GM12878 (cell line): Measurements from ENCODE around the gene RAMACL. TPM values are rescaled to one million over a fixed set of nuclear protein-coding genes. Genes with fewer than 3 reads are reported as not detected.

Experiments used
- ATAC-seq: fragments of 200-7000 bp; cut with Tn5 transposase; 3 replicates; pipeline ENCODE4 v1.9.1; 2020; ENCODE audit warnings: mild to moderate bottlenecking, moderate library complexity
- BruUV-seq: library from RNA; stranded (reverse); fragments of 400-500 nt; replicated peaks from 2 replicates; lab custom pipeline; 2021; lab: Mats Ljungman, UMichigan
- CTCF ChIA-PET: fragments of 300-600 bp; sonication (Branson Sonifier 250); formaldehyde crosslinking; extraction: SDS; loops from one replicate; lab custom pipeline; 2021; ENCODE audit warnings: inconsistent platforms; lab: Yijun Ruan, JAX
- POLR2A ChIA-PET: fragments of 350-600 bp; formaldehyde crosslinking; extraction: SDS; loops from one replicate; lab custom pipeline; 2021; ENCODE audit warnings: inconsistent platforms; lab: Charles Lee
- RAD21 ChIA-PET: fragments of 300-600 bp; sonication (Branson Sonifier 250); formaldehyde crosslinking; loops from one replicate; lab custom pipeline; 2023; ENCODE audit warnings: antibody characterized with exemption; ENCODE audit not compliant: unreplicated experiment; lab: Charles Lee
- SMC1A ChIA-PET: fragments of 300-600 bp; sonication (Branson Sonifier 250); formaldehyde crosslinking; loops from one replicate; lab custom pipeline; 2023; ENCODE audit not compliant: unreplicated experiment, uncharacterized antibody; lab: Charles Lee
- DNase-seq: peaks from one replicate; pipeline ENCODE4 v3.0.0-alpha.2; 2011; ENCODE audit warnings: low read depth, low spot score
- FAIRE-seq: peaks from 3 replicates; lab custom pipeline; 2011; peaks lifted over from hg19 to GRCh38; lab: Jason Lieb, UNC
- H2AFZ ChIP-seq: 2 replicates; pipeline ENCODE4 v1.6.0; 2011; ENCODE audit warnings: low read depth, low read length, control low read depth; ENCODE audit not compliant: control insufficient read depth
- H3K27ac ChIP-seq: 2 replicates; pipeline ENCODE4 v1.5.1; 2011; ENCODE audit warnings: control low read depth; ENCODE audit not compliant: control insufficient read depth, insufficient read depth
- H3K27me3 ChIP-seq, 2 experiments: replicated peaks in 1 of 2; 2 replicates each; pipeline versions ENCODE4 v1.6.0 to v1.6.1; 2011; ENCODE audit warnings: low read length in 1 of 2; ENCODE audit not compliant: control insufficient read depth in 2 of 2, insufficient read depth in 2 of 2
- H3K36me3 ChIP-seq, 2 experiments: 2 replicates each; pipeline ENCODE4 v1.5.1; 2011; ENCODE audit warnings: low read length in 1 of 2; ENCODE audit not compliant: control insufficient read depth in 2 of 2, insufficient read depth in 2 of 2
- H3K4me1 ChIP-seq: 2 replicates; pipeline ENCODE4 v1.6.1; 2011; ENCODE audit warnings: mild to moderate bottlenecking, low read length, moderate library complexity, mixed read lengths; ENCODE audit not compliant: control insufficient read depth, insufficient read depth
- H3K4me2 ChIP-seq: 2 replicates; pipeline ENCODE4 v1.6.0; 2011; ENCODE audit warnings: control low read depth; ENCODE audit not compliant: control insufficient read depth, insufficient read depth
- H3K4me3 ChIP-seq: fragments of 200-600 bp; sonication (generic); 2 replicates; pipeline ENCODE4 v1.5.1; 2016
- H3K79me2 ChIP-seq: 2 replicates; pipeline ENCODE4 v1.6.0; 2011; ENCODE audit warnings: low read length; ENCODE audit not compliant: control insufficient read depth, insufficient read depth
- H3K9ac ChIP-seq: 2 replicates; pipeline ENCODE4 v1.8.0; 2011; ENCODE audit warnings: low read length, control low read depth, mixed read lengths; ENCODE audit not compliant: control insufficient read depth, insufficient read depth
- H3K9me3 ChIP-seq: replicated peaks from 3 replicates; pipeline ENCODE4 v1.5.1; 2011; ENCODE audit warnings: mild to moderate bottlenecking, low read length; ENCODE audit not compliant: control insufficient read depth, insufficient read depth
- H4K20me1 ChIP-seq: 2 replicates; pipeline ENCODE4 v1.6.0; 2011; ENCODE audit not compliant: control insufficient read depth, insufficient read depth
- ASH2L ChIP-seq: fragments of 300-600, 200-600 bp; sonication (generic); IDR thresholded peaks from 2 replicates; pipeline ENCODE4 v1.6.1; 2017; ENCODE audit warnings: low read depth, mild to moderate bottlenecking, borderline replicate concordance
- ATF7 ChIP-seq: fragments of 450-650 bp; IDR thresholded peaks from 2 replicates; pipeline ENCODE4 v1.6.1; 2016; ENCODE audit warnings: low read depth, mild to moderate bottlenecking
- BMI1 ChIP-seq: fragments of 450-650 bp; IDR thresholded peaks from 2 replicates; pipeline ENCODE4 v1.6.1; 2016; ENCODE audit warnings: mild to moderate bottlenecking, moderate library complexity, borderline replicate concordance
- CREB1 ChIP-seq: IDR thresholded peaks from 2 replicates; pipeline ENCODE4 v1.6.1; 2012; ENCODE audit warnings: low read depth, mild to moderate bottlenecking, inconsistent platforms
- EED ChIP-seq: sonication (generic); IDR thresholded peaks from 2 replicates; pipeline ENCODE4 v1.6.1; 2016; ENCODE audit warnings: antibody characterized with exemption, low read depth
- HDAC2 ChIP-seq: fragments of 200-600 bp; sonication (generic); IDR thresholded peaks from 2 replicates; pipeline ENCODE4 v1.6.1; 2017
- MEF2A ChIP-seq: IDR thresholded peaks from 2 replicates; pipeline ENCODE4 v1.6.1; 2011; ENCODE audit warnings: low read depth, mild to moderate bottlenecking, low read length, moderate library complexity; ENCODE audit not compliant: insufficient read depth
- MTA3 ChIP-seq: IDR thresholded peaks from 2 replicates; pipeline ENCODE4 v1.6.1; 2012; ENCODE audit warnings: low read length, inconsistent platforms, borderline replicate concordance
- POLR2AphosphoS5 ChIP-seq: IDR thresholded peaks from 2 replicates; pipeline ENCODE4 v1.6.1; 2011; ENCODE audit warnings: mild to moderate bottlenecking, low read length, inconsistent platforms
- SMARCA5 ChIP-seq: fragments of 450-650 bp; IDR thresholded peaks from 2 replicates; pipeline ENCODE4 v1.6.1; 2017; ENCODE audit warnings: mild to moderate bottlenecking
- SMC3 ChIP-seq: IDR thresholded peaks from 2 replicates; pipeline ENCODE4 v1.6.1; 2011; ENCODE audit warnings: low read length, improper control_type of control experiment, borderline replicate concordance
- TAF1 ChIP-seq: IDR thresholded peaks from 2 replicates; pipeline ENCODE4 v1.6.1; 2011; ENCODE audit warnings: mild to moderate bottlenecking, low read depth, low read length, borderline replicate concordance
- ZBED1 ChIP-seq: IDR thresholded peaks from 2 replicates; pipeline ENCODE4 v1.6.1; 2016; ENCODE audit warnings: borderline replicate concordance
- ZNF24 ChIP-seq: fragments of 450-650 bp; IDR thresholded peaks from 2 replicates; pipeline ENCODE4 v1.6.1; 2017; ENCODE audit warnings: antibody characterized with exemption, mild to moderate bottlenecking
- WGBS: methylation state at CpG from one replicate; pipeline ENCODE4 v1.1.6; 2016; ENCODE audit warnings: low lambda C conversion rate; ENCODE audit not compliant: insufficient replicate concordance, insufficient coverage; ENCODE audit errors: missing lambda C conversion rate; 5-methylcytosine and 5-hydroxymethylcytosine counted together
- in situ Hi-C: fragments of 300-500 bp; cut with MboI; formaldehyde crosslinking; loops from 9 replicates; pipeline ENCODE4 v1.14.3; 2018; ENCODE audit warnings: mixed read lengths
- intact Hi-C: fragments of 100-400 bp; cut with micrococcal nuclease; formaldehyde crosslinking; loops from one replicate; pipeline ENCODE4 v1.14.2; 2022; ENCODE audit not compliant: unreplicated experiment
- polyA plus RNA-seq, 11 experiments: library from polyadenylated mRNA; depleted of rRNA in 4 of 11; unstranded in 6 of 11; stranded (reverse) in 5 of 11; fragments of >200 nt; fragmentation: Nextera tagmentation in 4 of 11; fragmentation: Illumina TruSeq in 1 of 11; extraction: Ambion mirVana in 4 of 11; extraction: Trizol in 1 of 11; gene quantifications; 1 replicate in 1 of 11; 2 replicates in 10 of 11; pipeline versions ENCODE4 v1.2.1 to v1.2.3, GENCODE V29; 2011 to 2016; ENCODE audit warnings: inconsistent platforms in 2 of 11, missing spikeins in 2 of 11, low read depth in 1 of 11
- total RNA-seq, 4 experiments: library from RNA; depleted of rRNA in 3 of 4; stranded (reverse); fragments of >200 nt in 3 of 4; fragmentation: Illumina TruSeq in 1 of 4; extraction: Trizol in 1 of 4; gene quantifications; 2 replicates each; pipeline versions ENCODE4 v1.2.1 to v1.2.3, GENCODE V29; 2013 to 2021
- TF ChIP-seq, protein P1 (sequence below), 3 experiments: IDR thresholded peaks in 2 of 3; conservative IDR thresholded peaks in 1 of 3; 2 replicates each; pipeline ENCODE4 v1.5.1; 2011; ENCODE audit warnings: low read depth in 3 of 3, low read length in 3 of 3, mild to moderate bottlenecking in 3 of 3, control low read depth in 2 of 3, moderate library complexity in 2 of 3, inconsistent platforms in 1 of 3, mixed read lengths in 1 of 3; ENCODE audit not compliant: control insufficient read depth in 2 of 3, insufficient read depth in 1 of 3; ENCODE audit errors: extremely low read depth in 1 of 3
- TF ChIP-seq, protein P2 (sequence below): fragments of 450-650 bp; conservative IDR thresholded peaks from 2 replicates; pipeline ENCODE4 v1.6.1; 2017; ENCODE audit warnings: mild to moderate bottlenecking, moderate library complexity
- TF ChIP-seq, protein P3 (sequence below): fragments of 450-650 bp; IDR thresholded peaks from 2 replicates; pipeline ENCODE4 v1.6.1; 2017; ENCODE audit warnings: mild to moderate bottlenecking

RAMACL gene
- total and polyA plus RNA-seq, 10 of the 15 experiments (the other 5 are each of a cell fraction or from before 2014, with no cell fraction given) = 0.09 to 1.3 (median 0.31) TPM; not detected in 1

DNA sequence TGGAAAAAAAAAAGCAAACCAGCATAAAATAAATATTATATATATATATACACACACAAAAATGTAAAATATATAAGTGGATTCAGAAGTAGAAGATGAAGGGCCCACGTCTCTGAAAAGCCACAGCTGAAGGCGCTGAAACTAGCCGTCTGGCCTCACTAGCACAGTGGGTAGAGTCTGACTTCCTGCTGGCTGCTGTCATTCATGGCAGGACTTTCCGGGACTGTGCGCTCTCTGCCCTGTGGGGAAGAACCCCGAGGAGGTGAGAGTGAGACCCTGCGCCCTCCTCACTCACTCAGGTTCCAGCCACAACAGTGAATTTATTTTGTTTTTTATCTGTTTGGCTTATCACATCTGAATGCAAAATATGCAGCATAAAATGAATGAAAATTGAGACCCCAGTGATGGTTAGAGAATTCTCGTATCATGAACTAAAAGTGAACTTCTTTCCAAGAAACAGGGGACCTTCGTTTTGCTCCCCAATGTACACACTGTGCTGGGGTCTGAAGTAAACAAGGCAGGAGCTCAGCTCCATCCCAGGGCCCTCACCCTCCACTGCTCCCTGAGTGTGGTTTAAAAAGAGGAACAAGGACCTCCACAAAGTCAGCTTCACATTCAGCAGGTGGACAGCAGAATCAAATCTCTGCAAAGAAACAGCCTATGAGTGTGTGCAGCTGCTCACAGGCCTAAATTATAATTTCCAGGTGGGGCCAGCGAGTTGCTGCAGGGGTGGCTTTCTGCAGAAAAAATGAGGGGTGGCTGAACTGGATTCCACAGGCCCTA lies 1.3 kb upstream of the RAMACL start (continued):
- TF ChIP-seq, protein P1, sequence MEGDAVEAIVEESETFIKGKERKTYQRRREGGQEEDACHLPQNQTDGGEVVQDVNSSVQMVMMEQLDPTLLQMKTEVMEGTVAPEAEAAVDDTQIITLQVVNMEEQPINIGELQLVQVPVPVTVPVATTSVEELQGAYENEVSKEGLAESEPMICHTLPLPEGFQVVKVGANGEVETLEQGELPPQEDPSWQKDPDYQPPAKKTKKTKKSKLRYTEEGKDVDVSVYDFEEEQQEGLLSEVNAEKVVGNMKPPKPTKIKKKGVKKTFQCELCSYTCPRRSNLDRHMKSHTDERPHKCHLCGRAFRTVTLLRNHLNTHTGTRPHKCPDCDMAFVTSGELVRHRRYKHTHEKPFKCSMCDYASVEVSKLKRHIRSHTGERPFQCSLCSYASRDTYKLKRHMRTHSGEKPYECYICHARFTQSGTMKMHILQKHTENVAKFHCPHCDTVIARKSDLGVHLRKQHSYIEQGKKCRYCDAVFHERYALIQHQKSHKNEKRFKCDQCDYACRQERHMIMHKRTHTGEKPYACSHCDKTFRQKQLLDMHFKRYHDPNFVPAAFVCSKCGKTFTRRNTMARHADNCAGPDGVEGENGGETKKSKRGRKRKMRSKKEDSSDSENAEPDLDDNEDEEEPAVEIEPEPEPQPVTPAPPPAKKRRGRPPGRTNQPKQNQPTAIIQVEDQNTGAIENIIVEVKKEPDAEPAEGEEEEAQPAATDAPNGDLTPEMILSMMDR (IDR thresholded peaks at IDR 0.05 in 2 of 3, conservative IDR thresholded peaks at IDR 0.05 in 1 of 3; ENCODE audit: control insufficient read depth in 2 of 3, extremely low read depth in 1 of 3, insufficient read depth in 1 of 3, low read depth in 3 of 3, low read length in 3 of 3) = no peak
- no peak for TF ChIP-seq SMC3
- TF ChIP-seq HDAC2 = no peak
- no peak for TF ChIP-seq ASH2L
- TF ChIP-seq MTA3 = no peak
- TF ChIP-seq ZNF24 = no peak
- TF ChIP-seq POLR2AphosphoS5 = no peak
- TF ChIP-seq MEF2A = no peak

DNA sequence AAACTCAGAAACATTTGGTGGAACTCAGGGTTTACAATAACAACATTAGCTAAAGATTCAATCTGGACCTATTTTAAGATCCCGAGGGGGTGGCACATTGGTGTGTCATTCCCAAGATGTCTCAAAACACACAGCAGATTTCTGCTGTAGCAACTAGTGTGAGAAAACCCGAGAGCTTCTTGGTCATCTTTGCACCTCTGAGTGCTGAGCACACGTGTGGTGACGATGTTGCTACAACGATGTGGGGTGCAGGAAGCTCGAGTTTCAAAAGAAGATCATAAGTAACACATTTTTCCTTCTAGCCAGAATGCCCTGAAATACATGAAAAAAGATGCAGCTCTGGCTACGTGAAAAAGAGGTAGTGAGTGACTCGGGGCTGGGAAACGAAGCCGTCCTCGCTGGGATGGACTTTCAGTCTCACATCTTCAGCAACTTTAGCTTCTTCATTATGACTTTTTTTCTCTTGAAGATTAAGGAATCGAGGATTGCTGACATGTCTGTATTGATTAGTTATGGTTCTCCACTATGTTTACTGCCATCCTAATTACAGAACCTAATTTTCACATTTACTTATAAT lies 1.5 kb downstream of the RAMACL start:
- CTCF ChIA-PET = interaction anchor here (1.0 kb wide), 1 partner anchor 18 kb away, joined by 3 read pairs; no protein-coding TSS in a partner anchor
- H3K27me3 ChIP-seq = no peaks in the 10 kb centered on the region
- SMC1A ChIA-PET = interaction anchor here (1.2 kb wide), 1 partner anchor 142 kb away, joined by 4 read pairs; no protein-coding TSS in a partner anchor
- BruUV-seq = no TSS peak
- H3K9ac ChIP-seq = no peak overlapping the region
- in situ Hi-C loops = no loop called here
- RAD21 ChIA-PET = no interaction called here
- POLR2A ChIA-PET = no interaction called here
- H3K36me3 ChIP-seq = no peaks in the 10 kb centered on the region
- no peaks in the 10 kb centered on the region for H3K79me2 ChIP-seq
- ATAC-seq = no peak
- no peaks in the 10 kb centered on the region for H3K9me3 ChIP-seq
- no peak for FAIRE-seq
- no peak overlapping the region for H3K27ac ChIP-seq
- WGBS = 48% methylated on average over 12 of the region's 12 CpGs
- H2AFZ ChIP-seq = no peak overlapping the region
- DNase-seq = no peak
- intact Hi-C loops = no loop called here
- H3K4me2 ChIP-seq = no peak overlapping the region
- no peaks in the 10 kb centered on the region for H4K20me1 ChIP-seq
- no peak overlapping the region for H3K4me3 ChIP-seq
- peaks cover 28% of the 10 kb centered on the region for H3K4me1 ChIP-seq
- TF ChIP-seq ZBED1 (no peak), ATF7 (no peak), CREB1 (no peak), TAF1 (no peak), SMARCA5 (no peak), ASH2L (no peak), BMI1 (no peak), EED (no peak)
- TF ChIP-seq, protein P2, sequence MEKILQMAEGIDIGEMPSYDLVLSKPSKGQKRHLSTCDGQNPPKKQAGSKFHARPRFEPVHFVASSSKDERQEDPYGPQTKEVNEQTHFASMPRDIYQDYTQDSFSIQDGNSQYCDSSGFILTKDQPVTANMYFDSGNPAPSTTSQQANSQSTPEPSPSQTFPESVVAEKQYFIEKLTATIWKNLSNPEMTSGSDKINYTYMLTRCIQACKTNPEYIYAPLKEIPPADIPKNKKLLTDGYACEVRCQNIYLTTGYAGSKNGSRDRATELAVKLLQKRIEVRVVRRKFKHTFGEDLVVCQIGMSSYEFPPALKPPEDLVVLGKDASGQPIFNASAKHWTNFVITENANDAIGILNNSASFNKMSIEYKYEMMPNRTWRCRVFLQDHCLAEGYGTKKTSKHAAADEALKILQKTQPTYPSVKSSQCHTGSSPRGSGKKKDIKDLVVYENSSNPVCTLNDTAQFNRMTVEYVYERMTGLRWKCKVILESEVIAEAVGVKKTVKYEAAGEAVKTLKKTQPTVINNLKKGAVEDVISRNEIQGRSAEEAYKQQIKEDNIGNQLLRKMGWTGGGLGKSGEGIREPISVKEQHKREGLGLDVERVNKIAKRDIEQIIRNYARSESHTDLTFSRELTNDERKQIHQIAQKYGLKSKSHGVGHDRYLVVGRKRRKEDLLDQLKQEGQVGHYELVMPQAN = no peak
- TF ChIP-seq, protein P3, sequence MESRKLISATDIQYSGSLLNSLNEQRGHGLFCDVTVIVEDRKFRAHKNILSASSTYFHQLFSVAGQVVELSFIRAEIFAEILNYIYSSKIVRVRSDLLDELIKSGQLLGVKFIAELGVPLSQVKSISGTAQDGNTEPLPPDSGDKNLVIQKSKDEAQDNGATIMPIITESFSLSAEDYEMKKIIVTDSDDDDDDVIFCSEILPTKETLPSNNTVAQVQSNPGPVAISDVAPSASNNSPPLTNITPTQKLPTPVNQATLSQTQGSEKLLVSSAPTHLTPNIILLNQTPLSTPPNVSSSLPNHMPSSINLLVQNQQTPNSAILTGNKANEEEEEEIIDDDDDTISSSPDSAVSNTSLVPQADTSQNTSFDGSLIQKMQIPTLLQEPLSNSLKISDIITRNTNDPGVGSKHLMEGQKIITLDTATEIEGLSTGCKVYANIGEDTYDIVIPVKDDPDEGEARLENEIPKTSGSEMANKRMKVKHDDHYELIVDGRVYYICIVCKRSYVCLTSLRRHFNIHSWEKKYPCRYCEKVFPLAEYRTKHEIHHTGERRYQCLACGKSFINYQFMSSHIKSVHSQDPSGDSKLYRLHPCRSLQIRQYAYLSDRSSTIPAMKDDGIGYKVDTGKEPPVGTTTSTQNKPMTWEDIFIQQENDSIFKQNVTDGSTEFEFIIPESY = no peak
